GM12801 (cell line): ENCODE data around the gene AKAP13.

Source experiments
- CTCF ChIP-seq: IDR thresholded peaks from one replicate; pipeline ENCODE4 v1.5.1; 2011; ENCODE audit warnings: control low read depth; ENCODE audit not compliant: insufficient read length; ENCODE audit errors: extremely low read depth

Gene AKAP13

GRCh38 chr15:85456798-85457197 is 76.4 kb downstream of the AKAP13 start:
- no peak for TF ChIP-seq CTCF

DNA sequence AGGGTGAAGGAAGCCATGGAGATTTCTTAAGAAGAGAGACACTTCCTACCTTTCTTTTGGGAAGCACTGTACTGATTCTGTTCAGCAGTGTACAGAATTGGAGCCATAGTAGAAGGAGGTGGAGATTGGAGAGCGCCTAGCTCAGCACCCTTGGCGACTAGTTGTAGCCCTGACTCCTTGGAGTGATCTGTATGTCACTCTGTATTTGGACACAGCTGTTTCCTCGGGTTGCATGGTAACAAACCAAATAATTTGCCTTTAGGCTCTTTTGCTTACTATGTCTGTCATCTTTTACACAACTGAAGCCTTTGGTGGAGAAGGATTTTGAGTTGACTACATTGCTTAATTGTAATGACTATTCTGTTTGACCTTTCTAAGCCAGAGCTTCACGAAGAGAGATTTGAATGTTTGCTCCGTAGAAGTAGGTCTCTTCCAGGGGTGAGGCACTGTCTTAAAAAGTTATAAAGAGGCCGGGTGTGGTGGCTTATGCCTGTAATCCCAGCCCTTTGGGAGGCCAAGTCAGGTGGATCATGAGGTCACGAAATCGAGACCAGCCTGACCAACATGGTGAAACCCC is 77.1 kb downstream of the AKAP13 start:
- no peak for TF ChIP-seq CTCF

DNA sequence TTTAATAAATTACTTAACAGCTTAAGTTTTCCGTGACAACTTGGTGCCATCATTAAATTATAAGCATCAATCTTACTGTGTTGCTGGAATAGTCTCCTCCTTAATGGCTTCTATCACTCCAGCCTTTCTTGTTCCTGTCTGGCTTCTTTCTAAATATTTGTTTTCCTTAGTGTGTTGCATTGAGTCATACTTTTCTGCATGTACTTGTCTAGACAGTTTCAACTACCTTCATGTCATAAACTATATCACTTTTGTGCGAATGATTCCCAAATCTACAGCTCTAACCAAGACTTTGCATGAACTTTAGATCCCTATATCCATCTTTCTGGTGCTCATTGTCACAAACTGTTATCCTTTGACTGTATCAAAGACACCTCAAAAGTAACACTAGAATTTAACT is 78.4 kb downstream of the AKAP13 start:
- TF ChIP-seq CTCF, result no peak

GRCh38 chr15:85462029-85462428 is 81.6 kb downstream of the AKAP13 start:
- TF ChIP-seq CTCF, result no peak

GRCh38 chr15:85463276-85463892 is 83.0 kb downstream of the AKAP13 start:
- no peak for TF ChIP-seq CTCF

DNA sequence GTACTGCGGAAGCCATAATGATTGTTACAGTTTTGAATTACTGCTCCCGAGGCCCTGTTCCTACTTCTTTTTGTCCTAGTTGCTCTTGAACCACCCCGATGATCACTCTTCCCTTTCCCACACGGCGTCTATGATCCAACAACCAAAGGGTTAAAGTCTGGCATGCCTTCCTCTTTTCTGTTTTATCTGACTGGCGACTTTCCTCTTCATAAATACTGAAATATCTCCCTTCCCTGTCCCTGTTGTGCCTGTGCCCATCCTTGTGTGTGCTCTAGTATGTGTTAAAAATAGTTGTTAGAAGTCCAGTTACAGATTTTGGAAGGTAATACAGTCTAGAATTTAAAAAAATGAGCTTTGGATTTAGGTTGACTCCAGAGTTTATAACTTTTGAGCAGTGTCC is 83.6 kb downstream of the AKAP13 start:
- no peak for TF ChIP-seq CTCF

DNA sequence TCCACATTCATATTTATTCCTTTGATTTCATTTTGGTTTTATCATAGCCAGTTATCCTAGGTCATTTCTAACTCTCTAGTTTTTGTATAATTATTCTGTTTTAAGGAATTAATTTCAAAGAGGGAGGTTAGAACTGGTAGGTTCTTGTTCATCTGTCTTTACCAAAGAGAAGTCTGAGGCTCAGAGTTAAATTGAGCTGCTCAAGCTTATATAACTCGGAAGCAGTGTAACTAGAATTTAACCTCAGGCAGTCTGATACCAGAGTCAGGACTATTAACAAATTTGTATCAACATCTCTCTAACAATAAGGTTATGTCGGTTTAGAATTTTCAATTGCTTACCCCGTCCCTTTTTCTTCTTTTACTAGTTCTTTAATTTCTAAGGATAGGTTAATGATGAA is 84.1 kb downstream of the AKAP13 start:
- TF ChIP-seq CTCF, result no peak
